Trophoblast cell (in vitro differentiated cells and primary cell): Measurements from ENCODE around the gene RRP9.
"Not testable (repeated sequence)": the region's sequence is repeated elsewhere in the genome, so short reads cannot be mapped to it uniquely, and the experiment has no call there.

Source experiments
- DNase-seq, 2 donors: peaks; one replicate each; pipeline ENCODE4 v3.0.0-alpha.2; 2016
- H2AFZ ChIP-seq: 2 replicates; pipeline ENCODE4 v1.6.1; 2013; ENCODE audit warnings: low read length, moderate library complexity, mild to moderate bottlenecking; ENCODE audit not compliant: insufficient read depth, poor library complexity
- H2AK5ac ChIP-seq: 2 replicates; pipeline ENCODE4 v1.6.1; 2013; ENCODE audit warnings: mild to moderate bottlenecking, low read length
- H2BK120ac ChIP-seq: 2 replicates; pipeline ENCODE4 v1.6.1; 2013; ENCODE audit warnings: low read length, mild to moderate bottlenecking, moderate library complexity; ENCODE audit not compliant: insufficient read depth, poor library complexity
- H2BK12ac ChIP-seq: 2 replicates; pipeline ENCODE4 v1.6.1; 2013; ENCODE audit warnings: mild to moderate bottlenecking, low read length, moderate library complexity
- H2BK5ac ChIP-seq: 2 replicates; pipeline ENCODE4 v1.6.1; 2013; ENCODE audit warnings: low read length, low read depth, moderate library complexity, mild to moderate bottlenecking; ENCODE audit not compliant: poor library complexity
- H3K14ac ChIP-seq: 2 replicates; pipeline ENCODE4 v1.6.1; 2013; ENCODE audit warnings: mild to moderate bottlenecking, low read length
- H3K18ac ChIP-seq: 2 replicates; pipeline ENCODE4 v1.6.1; 2013; ENCODE audit warnings: mild to moderate bottlenecking, low read length
- H3K23ac ChIP-seq: 2 replicates; pipeline ENCODE4 v1.6.1; 2013; ENCODE audit warnings: low read length
- H3K27ac ChIP-seq: 2 replicates; pipeline ENCODE4 v1.5.1; 2013; ENCODE audit warnings: low read depth, mild to moderate bottlenecking, inconsistent platforms, low read length, moderate library complexity
- H3K27me3 ChIP-seq: 2 replicates; pipeline ENCODE4 v1.6.1; 2013; ENCODE audit warnings: inconsistent platforms, mild to moderate bottlenecking, low read length, moderate library complexity; ENCODE audit not compliant: insufficient read depth
- H3K36me3 ChIP-seq, 2 experiments: 1 replicate in 1 of 2; 2 replicates in 1 of 2; pipeline ENCODE4 v1.6.1; 2013; ENCODE audit warnings: low read length in 2 of 2, mild to moderate bottlenecking in 2 of 2, moderate library complexity in 1 of 2; ENCODE audit not compliant: insufficient read depth in 2 of 2, control insufficient read depth in 1 of 2
- H3K4ac ChIP-seq: 2 replicates; pipeline ENCODE4 v1.6.1; 2013; ENCODE audit warnings: low read depth, mild to moderate bottlenecking, low read length, moderate library complexity
- H3K4me1 ChIP-seq, 2 experiments: 1 replicate in 1 of 2; 2 replicates in 1 of 2; pipeline ENCODE4 v1.6.1; 2013; ENCODE audit warnings: low read length in 2 of 2, mild to moderate bottlenecking in 2 of 2, moderate library complexity in 1 of 2; ENCODE audit not compliant: insufficient read depth in 2 of 2, control insufficient read depth in 1 of 2
- H3K4me2 ChIP-seq: 2 replicates; pipeline ENCODE4 v1.6.1; 2013; ENCODE audit warnings: inconsistent platforms, mild to moderate bottlenecking, low read length, moderate library complexity
- H3K4me3 ChIP-seq: 2 replicates; pipeline ENCODE4 v1.5.1; 2013; ENCODE audit warnings: mild to moderate bottlenecking, low read depth, low read length, inconsistent platforms
- H3K79me1 ChIP-seq: one replicate; pipeline ENCODE4 v1.6.1; 2013; ENCODE audit warnings: low read length
- H3K79me2 ChIP-seq: 2 replicates; pipeline ENCODE4 v1.6.1; 2013; ENCODE audit warnings: low read length, mild to moderate bottlenecking; ENCODE audit not compliant: control insufficient read depth, insufficient read depth, poor library complexity
- H3K9ac ChIP-seq: 2 replicates; pipeline ENCODE4 v1.6.1; 2013; ENCODE audit warnings: mild to moderate bottlenecking, low read length
- H3K9me3 ChIP-seq: 2 replicates; pipeline ENCODE4 v1.6.1; 2013; ENCODE audit warnings: low read depth, mild to moderate bottlenecking, control low read depth, inconsistent platforms, low read length; ENCODE audit not compliant: insufficient read depth
- H4K12ac ChIP-seq: 2 replicates; pipeline ENCODE4 v1.6.1; 2013; ENCODE audit warnings: low read depth, mild to moderate bottlenecking, low read length, moderate library complexity
- H4K8ac ChIP-seq: 2 replicates; pipeline ENCODE4 v1.6.1; 2013; ENCODE audit warnings: low read depth, mild to moderate bottlenecking, low read length, moderate library complexity
- H4K91ac ChIP-seq: one replicate; pipeline ENCODE4 v1.6.1; 2013; ENCODE audit warnings: low read depth, mild to moderate bottlenecking, low read length, moderate library complexity
- WGBS: extraction: QIAGEN DNeasy Blood & Tissue Kit; methylation state at CpG from one replicate; pipeline ENCODE4 v1.1.7; 2013; ENCODE audit warnings: missing lambda C conversion rate; ENCODE audit not compliant: insufficient read length, insufficient coverage; ENCODE audit errors: extremely low coverage; 5-methylcytosine and 5-hydroxymethylcytosine counted together

The RRP9 gene

GRCh38 chr3:51908026-51908425 is 33.7 kb downstream of the RRP9 start:
- Histone ChIP-seq H3K9ac (no peak overlapping the region), H3K27ac (no peak overlapping the region), H3K27me3 (no peaks in the 10 kb centered on the region), H3K36me3 (no peaks in the 10 kb centered on the region), H3K9me3 (peaks cover 7% of the 10 kb centered on the region), H3K14ac (no peak overlapping the region), H2BK12ac (no peak overlapping the region), H3K18ac (no peak overlapping the region), H4K91ac (no peak overlapping the region), H3K4me3 (no peak overlapping the region), H3K4me2 (no peak overlapping the region), H4K8ac (no peak overlapping the region), H2BK120ac (no peak overlapping the region), H3K4ac (no peak overlapping the region), H2AFZ (no peak overlapping the region), H3K4me1 (no peaks in the 10 kb centered on the region), H4K12ac (no peak overlapping the region), H3K23ac (no peak overlapping the region), H2AK5ac (no peak overlapping the region), H3K79me2 (no peaks in the 10 kb centered on the region), H2BK5ac (no peak overlapping the region), H3K79me1 (no peaks in the 10 kb centered on the region)
- no peak for DNase-seq
- no CpG with 5 or more reads among the region's 4 CpGs for WGBS

GRCh38 chr3:51904034-51904823 is 37.5 kb downstream of the RRP9 start:
- Histone ChIP-seq H2BK5ac (no peak overlapping the region), H3K27ac (no peak overlapping the region), H4K12ac (no peak overlapping the region), H4K8ac (no peak overlapping the region), H4K91ac (no peak overlapping the region), H3K79me2 (no peaks in the 10 kb centered on the region), H3K36me3 (no peaks in the 10 kb centered on the region), H3K4me2 (no peak overlapping the region), H3K4me3 (no peak overlapping the region), H3K4ac (no peak overlapping the region), H2BK12ac (no peak overlapping the region), H3K23ac (no peak overlapping the region), H3K18ac (no peak overlapping the region), H3K9me3 (peaks cover 7% of the 10 kb centered on the region), H2AFZ (no peak overlapping the region), H3K27me3 (no peaks in the 10 kb centered on the region), H3K9ac (no peak overlapping the region), H3K79me1 (no peaks in the 10 kb centered on the region), H2AK5ac (no peak overlapping the region), H3K4me1 (no peaks in the 10 kb centered on the region), H3K14ac (no peak overlapping the region), H2BK120ac (no peak overlapping the region)
- no peak for DNase-seq
- WGBS = no CpG with 5 or more reads among the region's 2 CpGs

- H4K8ac ChIP-seq, H3K79me2 ChIP-seq, H3K4me1 ChIP-seq, H2BK5ac ChIP-seq, H2BK12ac ChIP-seq, H3K18ac ChIP-seq, H3K4me2 ChIP-seq, H3K79me1 ChIP-seq, H3K23ac ChIP-seq, H3K27ac ChIP-seq, H3K9me3 ChIP-seq, H2AFZ ChIP-seq, H3K4me3 ChIP-seq, H3K4ac ChIP-seq, H3K27me3 ChIP-seq, H4K12ac ChIP-seq, H4K91ac ChIP-seq, H2BK120ac ChIP-seq, H3K36me3 ChIP-seq, H3K9ac ChIP-seq, H2AK5ac ChIP-seq, H3K14ac ChIP-seq: not testable (repeated sequence)
- WGBS = no CpG with 5 or more reads among the region's 7 CpGs
- peak in 1 of 2 donors; percentile 4 for DNase-seq
These were observed 39.3 kb downstream of the RRP9 start for GRCh38 chr3:51902361-51902760.

GRCh38 chr3:51900043-51900442 is 41.7 kb downstream of the RRP9 start:
- DNase-seq, H3K27me3 ChIP-seq, H4K12ac ChIP-seq, H3K4me3 ChIP-seq, H3K27ac ChIP-seq, H3K9ac ChIP-seq, H3K14ac ChIP-seq, H3K4ac ChIP-seq, H3K4me2 ChIP-seq, H3K18ac ChIP-seq, H3K36me3 ChIP-seq, H2AFZ ChIP-seq, H4K8ac ChIP-seq, H2BK12ac ChIP-seq, H4K91ac ChIP-seq, H3K9me3 ChIP-seq, H3K79me1 ChIP-seq, H2BK120ac ChIP-seq, H3K23ac ChIP-seq, H2AK5ac ChIP-seq, H3K4me1 ChIP-seq, H3K79me2 ChIP-seq, H2BK5ac ChIP-seq: not testable (repeated sequence)
- WGBS = no CpG with 5 or more reads among the region's 7 CpGs
